Measurements from ENCODE around the gene HPSE2.
"Not testable (repeated sequence)": the region's sequence is repeated elsewhere in the genome, so short reads cannot be mapped to it uniquely, and the experiment has no call there.

HPSE2 gene

DNA sequence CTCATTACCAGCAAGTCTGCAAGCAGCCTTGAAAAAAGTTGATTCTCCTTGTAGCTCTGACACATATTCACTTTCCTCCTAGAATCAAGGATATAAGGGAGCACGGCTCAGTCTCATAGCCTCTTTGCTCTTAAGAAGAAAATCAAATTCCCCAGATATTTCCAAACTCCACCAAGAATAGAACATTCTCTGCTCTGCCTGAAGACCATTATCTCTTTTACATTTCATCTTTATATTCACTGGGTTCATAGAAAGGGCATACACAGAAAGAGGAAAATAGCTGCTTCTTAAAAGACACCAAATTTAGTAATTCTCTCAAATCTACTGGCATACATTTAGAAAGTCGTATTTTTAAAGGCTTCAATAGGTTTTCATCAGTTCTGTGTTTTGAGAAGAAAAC, 92.0 kb downstream of the HPSE2 start:
- DNase-seq = no peak

- DNase-seq = no peak
Observed at GRCh38 chr10:99143011-99143410, 92.6 kb downstream of the HPSE2 start.

GRCh38 chr10:99132897-99133296, 102.8 kb downstream of the HPSE2 start:
- DNase-seq = not testable (repeated sequence)

GRCh38 chr10:99125879-99126278, 109.8 kb downstream of the HPSE2 start:
- no peak for DNase-seq

DNA sequence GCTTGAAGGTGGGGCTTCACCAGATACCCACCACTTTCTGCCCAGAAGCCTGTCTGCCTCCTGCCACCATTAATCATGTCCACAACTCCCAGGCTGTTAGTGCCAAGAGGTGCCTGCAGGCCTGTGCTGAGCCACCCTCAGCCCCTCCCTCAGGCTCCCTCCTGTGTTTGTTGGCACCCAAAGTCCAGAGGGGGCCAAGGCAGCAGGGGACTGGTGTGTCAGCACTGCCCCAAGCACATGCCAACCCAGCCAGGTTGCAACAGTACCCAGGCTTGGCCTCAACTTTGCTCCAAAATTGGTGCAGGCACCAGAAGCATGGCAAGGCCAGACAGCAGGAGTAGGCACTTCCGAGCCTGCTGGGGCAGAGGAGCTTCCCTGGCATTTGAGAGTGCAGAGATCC, 111.3 kb downstream of the HPSE2 start:
- DNase-seq = no peak

DNA sequence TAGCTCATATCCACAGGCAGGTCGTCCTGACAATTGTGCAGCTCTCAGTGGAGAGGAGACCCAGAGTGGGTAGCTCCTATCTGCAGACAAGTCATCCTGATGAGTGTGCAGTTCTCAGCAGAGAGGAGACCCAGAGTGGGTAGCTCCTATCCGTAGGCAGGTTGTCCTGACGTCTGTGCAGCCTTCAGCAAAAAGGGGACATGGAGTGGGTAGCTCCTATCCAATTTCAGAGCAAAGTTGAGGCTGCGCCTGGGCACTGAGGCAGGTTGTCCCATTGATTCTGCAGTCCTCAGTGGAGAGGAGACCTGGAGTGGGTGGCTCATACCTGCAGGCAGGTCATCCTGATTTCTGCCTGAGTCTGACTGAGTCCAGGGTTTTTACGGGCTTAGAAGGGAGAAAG, 111.8 kb downstream of the HPSE2 start:
- DNase-seq = no peak

DNA sequence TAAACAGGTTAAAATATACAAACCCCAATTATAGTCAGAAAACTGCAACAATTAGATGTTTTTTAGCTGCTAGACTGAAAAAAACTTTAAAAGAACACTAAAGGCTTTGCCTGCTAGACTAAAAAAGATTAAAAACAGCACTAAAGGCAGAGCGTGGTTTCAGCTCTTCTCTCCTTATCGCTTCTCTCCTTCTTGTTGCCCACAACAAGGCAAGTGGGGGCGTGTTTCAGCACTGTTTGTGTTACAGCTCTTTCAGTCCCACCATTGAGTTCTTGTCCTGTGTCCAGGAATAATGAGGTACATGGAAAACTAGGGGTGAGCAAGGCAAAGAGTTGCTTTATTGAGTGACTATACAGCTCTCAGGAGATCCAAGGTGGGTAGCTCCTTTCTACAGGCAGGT, 112.3 kb downstream of the HPSE2 start:
- DNase-seq = no peak

DNA sequence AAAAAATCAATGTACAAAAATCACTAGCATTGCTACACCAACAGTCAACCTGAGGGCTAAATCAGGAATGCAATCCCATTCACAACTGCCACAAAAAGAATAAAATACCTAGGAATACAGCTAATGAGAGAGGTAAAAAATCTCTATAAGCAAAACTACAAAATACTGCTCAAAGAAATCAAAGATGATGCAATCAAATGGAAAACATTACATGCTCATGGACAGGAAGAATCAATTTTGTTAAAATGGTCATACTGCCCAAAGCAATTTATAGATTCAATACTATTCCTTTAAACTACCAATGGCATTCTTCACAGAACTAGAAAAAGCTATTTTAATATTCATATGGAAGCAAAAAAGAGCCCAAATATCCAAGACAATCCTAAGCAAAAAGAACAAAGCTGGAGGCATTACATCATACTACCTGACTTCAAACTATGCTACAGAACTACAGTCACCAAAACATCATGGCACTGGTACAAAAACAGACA, 116.3 kb downstream of the HPSE2 start:
- DNase-seq = no peak

DNA sequence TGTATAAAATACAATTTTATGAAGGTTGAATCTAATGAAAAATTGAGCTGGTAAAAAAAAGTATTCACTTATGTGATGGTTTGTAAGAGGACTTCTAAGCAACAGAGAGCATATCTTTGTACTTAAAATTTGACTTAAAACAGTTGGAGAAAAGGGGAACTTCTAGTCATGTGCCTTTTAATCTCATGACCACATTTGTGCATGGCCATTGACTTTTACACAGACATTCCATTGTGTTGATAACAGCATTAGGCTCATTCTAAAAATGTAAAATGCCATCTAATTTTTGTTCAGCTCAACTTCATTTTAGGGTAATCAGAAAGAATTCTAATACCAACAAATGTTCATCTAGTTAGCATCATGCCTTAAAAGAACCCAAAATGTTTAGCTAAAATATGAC, 119.9 kb downstream of the HPSE2 start:
- DNase-seq = no peak

DNA sequence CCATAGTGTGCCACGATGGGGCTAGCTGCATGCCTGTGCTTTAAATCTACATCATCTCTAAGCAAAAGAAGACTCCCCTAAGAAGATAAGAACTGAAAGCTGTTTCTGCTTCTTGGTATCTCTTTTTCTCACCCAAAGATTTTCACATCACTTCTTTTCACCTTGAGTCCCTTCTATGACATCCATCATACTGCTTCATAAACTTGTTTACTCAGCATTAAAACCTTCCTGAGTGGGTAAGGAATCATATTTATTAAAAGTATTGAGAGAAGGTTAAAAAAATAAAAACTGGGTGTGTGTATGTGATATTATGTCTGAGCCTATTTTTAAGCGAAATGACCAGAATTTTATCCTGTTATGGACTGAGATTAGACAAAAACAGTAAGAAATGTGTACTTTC, 150.3 kb downstream of the HPSE2 start:
- no peak for DNase-seq

DNA sequence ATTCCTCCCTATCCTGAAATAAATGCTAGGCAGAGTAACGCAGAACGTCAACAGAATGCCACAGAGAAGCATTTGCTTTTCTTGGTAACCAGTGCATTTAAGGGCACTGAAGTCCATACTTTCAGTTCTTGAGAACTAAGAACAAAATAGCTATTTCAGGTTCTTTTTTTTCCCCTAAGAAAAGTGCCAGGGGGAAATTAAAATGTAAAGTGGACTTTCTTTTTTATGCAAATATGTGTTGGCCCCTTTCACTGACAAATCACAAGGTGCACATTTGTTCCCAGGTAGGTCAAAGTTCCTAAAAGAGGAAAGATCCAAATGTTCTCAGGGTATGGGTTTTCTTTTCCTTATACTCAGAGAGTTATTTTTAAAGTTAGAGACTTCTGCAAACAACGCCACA, 151.5 kb downstream of the HPSE2 start:
- no peak for DNase-seq

DNA sequence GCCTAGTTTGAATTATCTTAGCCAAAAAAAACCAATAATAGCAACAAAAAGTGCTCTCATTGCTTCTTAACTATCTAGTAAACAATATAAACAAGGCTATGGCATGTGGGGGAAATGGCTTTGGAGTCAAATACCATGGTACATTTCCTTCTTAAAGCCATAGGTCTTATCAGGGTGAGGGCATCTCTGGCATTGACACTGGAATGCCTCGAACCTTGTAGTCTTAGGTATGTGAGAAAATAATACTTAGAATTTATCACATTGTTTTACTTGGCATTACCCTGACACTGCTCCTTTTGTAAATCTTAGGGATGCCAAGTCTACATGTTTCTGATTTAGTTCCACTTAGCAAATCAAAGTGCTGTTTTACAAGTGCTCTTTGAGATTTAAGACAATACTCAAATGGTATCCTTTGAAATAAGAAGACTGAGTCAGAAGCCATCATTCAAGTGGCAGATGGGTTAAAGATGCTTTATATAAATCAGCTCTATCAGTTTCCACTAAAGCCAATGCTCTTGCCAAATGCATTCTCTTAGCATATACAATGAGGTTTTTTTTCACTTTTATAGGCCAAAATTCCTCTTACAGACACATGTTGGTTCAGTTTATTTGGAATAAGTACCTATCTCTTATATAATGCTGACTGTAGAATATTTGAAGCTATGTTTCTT, 155.2 kb downstream of the HPSE2 start:
- DNase-seq = no peak

GRCh38 chr10:99062591-99062990, 173.1 kb downstream of the HPSE2 start:
- no peak for DNase-seq

DNA sequence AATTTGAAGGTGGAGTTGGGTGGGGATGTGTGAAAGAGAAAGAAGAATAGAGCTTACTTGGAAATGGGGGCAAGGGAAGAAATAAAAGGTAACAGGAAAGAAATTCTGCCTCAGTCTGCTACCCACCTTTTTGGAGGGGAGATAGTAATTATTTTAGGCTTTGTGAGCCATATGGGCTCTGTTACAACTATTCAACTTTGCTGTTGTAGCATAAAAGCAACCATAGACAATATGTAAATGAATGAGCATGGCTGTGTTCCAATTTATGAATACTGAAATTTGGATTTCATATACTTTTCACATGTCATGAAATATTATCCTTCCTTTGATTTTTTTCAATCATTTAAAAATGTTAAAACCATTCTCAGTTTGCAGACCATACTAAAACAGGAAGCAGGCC, 176.9 kb downstream of the HPSE2 start:
- no peak for DNase-seq

GRCh38 chr10:99057936-99058690, 177.5 kb downstream of the HPSE2 start:
- no peak for DNase-seq

- DNase-seq = no peak
Observed at GRCh38 chr10:99045671-99046070, 190.0 kb downstream of the HPSE2 start.

DNA sequence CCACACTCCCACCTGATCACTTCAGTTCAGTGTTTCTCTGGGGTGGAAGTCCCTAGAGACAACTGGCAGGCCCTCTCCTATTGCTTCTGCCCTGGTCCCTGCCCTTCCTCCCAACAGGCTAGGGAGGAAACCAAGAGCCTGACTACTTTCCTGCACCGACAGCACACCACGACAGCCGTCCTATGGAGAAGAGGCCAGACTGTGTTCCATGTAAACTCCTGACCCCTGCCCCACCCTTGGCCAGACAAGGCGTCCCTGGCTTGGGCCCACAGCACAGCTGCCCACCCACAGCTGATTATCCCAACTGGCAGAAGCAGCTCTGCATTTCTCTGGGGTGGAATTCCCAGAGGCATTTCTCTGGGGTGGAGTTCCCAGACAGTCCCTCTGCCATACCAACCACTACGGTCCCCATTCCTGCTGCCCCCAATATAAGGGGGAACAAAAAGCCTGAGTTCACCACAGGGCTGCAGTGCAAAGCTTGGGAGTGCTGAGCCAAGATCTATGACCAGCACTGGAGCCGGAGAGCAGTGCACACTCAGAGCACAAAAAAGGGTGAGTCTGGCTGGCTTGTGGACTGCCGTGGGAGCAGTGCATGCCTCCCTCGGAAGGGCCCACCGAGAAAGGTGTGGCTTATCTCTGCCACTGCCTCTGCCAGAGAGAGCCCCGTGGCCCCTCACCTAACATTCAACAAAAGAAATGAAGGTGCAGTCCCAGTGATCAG, 193.4 kb downstream of the HPSE2 start:
- no peak for DNase-seq

- DNase-seq = no peak
Observed at GRCh38 chr10:99041468-99041867, 194.2 kb downstream of the HPSE2 start.

GRCh38 chr10:99013885-99014284, 221.8 kb downstream of the HPSE2 start:
- DNase-seq = no peak

GRCh38 chr10:99010286-99010685, 225.4 kb downstream of the HPSE2 start:
- DNase-seq = no peak

DNA sequence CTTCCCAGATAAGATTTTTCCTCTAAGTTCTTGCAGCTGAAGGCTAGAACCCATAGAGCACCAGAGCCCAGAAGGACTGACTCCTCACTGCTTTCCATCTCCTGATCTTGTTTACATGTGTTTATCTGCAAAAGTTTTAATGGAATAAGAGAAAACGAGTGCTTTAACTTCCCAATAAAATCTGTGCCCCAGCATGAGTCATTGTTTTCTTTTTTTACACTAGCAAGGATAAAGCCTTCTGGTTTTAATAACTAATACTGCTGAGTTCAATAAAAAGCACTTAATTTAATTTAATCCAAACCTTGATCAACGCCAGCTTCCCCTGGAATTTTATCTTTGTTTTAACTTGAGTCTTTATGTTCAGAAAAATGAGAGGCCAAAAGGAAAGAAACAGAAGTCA, 227.6 kb downstream of the HPSE2 start:
- no peak for DNase-seq

- no peak for DNase-seq
Observed at GRCh38 chr10:99007457-99007856, 228.2 kb downstream of the HPSE2 start.

- no peak for DNase-seq
Observed at GRCh38 chr10:99005254-99005653, 230.4 kb downstream of the HPSE2 start.

DNA sequence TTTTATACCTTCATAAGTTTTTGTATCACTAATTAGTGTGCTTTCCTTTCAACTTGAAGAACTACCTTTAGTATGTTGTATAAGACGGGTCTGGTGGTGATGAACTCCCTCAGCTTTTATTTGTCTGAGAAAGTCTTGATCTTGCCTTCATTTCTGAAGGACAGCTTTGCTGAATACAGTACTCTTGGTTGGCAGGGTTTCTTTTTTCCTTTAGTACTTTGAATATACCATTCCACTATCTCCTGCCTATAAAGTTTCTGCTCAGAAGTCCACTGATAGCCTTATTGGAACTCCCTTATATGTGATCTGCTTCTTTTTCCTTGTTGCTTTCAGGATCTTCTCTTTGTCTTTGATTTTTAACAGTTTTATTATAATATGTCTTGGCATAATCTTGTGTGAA, 230.9 kb downstream of the HPSE2 start:
- DNase-seq = no peak
